ENCODE results near the gene CARM1. TPM values are rescaled to one million over a fixed set of nuclear protein-coding genes. Genes with fewer than 3 reads are reported as not detected.
"Not testable (repeated sequence)": the region's sequence is repeated elsewhere in the genome, so short reads cannot be mapped to it uniquely, and the experiment has no call there.

CARM1 gene
- polyA plus RNA-seq, 2 of the 4 experiments (the other 2 are of a cell fraction): 15.2 to 32.2 TPM

- not testable (repeated sequence) for ATAC-seq
Observed at GRCh38 chr19:10943412-10943811, 72.1 kb downstream of the CARM1 start.

GRCh38 chr19:10945264-10945663 lies 73.9 kb downstream of the CARM1 start:
- Histone ChIP-seq H3K4me3 (no peak overlapping the region), H3K27ac (no peak overlapping the region), H3K4me1 (peaks cover 18% of the 10 kb centered on the region), H3K9me3 (no peaks in the 10 kb centered on the region), H3K4me2 (no peak overlapping the region)
- TF ChIP-seq HMGXB4 (CRISPR knock-in tag; IDR thresholded peaks at IDR 0.05; ENCODE audit: borderline replicate concordance) (no peak), PBX3 (IDR thresholded peaks at IDR 0.05) (no peak), RAD21 (conservative IDR thresholded peaks at IDR 0.05 in 1 of 2, IDR thresholded peaks at IDR 0.05 in 1 of 2) (no peak), REST (IDR thresholded peaks at IDR 0.05) (no peak), NPAS2 (CRISPR knock-in tag; IDR thresholded peaks at IDR 0.05; ENCODE audit: borderline replicate concordance) (no peak)
- DNase-seq (ENCODE audit: low read depth in 1 of 2, low spot score in 1 of 2): no peak
- no peak for FAIRE-seq
- ATAC-seq: no peak
- CTCF ChIA-PET: interaction anchor here (0.6 to 1.6 kb wide), 6 partner anchors 9 to 181 kb away, joined by 3 to 7 read pairs (median 3); no protein-coding TSS in a partner anchor
- POLR2A ChIA-PET: interaction anchor here (0.6 kb wide), 1 partner anchor 10 kb away, joined by 4 read pairs; no protein-coding TSS in a partner anchor
- WGBS (ENCODE audit: missing lambda C conversion rate): 96% methylated on average over 4 of the region's 4 CpGs

More at GRCh38 chr19:10943412-10943811, 72.1 kb downstream of the CARM1 start:
- H3K9me3 ChIP-seq; H3K4me3 ChIP-seq; DNase-seq (ENCODE audit: low read depth in 1 of 2, low spot score in 1 of 2); H3K4me2 ChIP-seq; H3K27ac ChIP-seq; FAIRE-seq; POLR2A ChIA-PET: not testable (repeated sequence)
- H3K4me1 ChIP-seq: peaks cover 37% of the 10 kb centered on the region
- 0 out of 2 replicates have a peak, but pooled peaks have one; percentile 15 for TF ChIP-seq ZC3H11A (IDR thresholded peaks at IDR 0.05)
- 64% methylated on average over 4 of the region's 4 CpGs for WGBS (ENCODE audit: missing lambda C conversion rate)
- CTCF ChIA-PET: interaction anchor here (0.6 to 2.0 kb wide), 5 partner anchors 11 to 97 kb away, joined by 3 to 4 read pairs (median 3); no protein-coding TSS in a partner anchor

GRCh38 chr19:10946958-10947657 lies 75.8 kb downstream of the CARM1 start:
- peak; percentile 46; the same call in 1 of the 2 replicates for TF ChIP-seq GATA3 (IDR thresholded peaks at IDR 0.05; ENCODE audit: borderline replicate concordance)
- TF ChIP-seq FOXS1 (CRISPR knock-in tag; IDR thresholded peaks at IDR 0.05): no peak
- no peak for TF ChIP-seq ZSCAN20 (CRISPR knock-in tag; IDR thresholded peaks at IDR 0.05)
- peak in 1 of 2 experiments; percentile 69; a peak in 1 of 4 replicates for TF ChIP-seq CEBPB (IDR thresholded peaks at IDR 0.05)
- TF ChIP-seq HMGXB4 (CRISPR knock-in tag; IDR thresholded peaks at IDR 0.05; ENCODE audit: borderline replicate concordance): no peak
- H3K27ac ChIP-seq: peak overlapping the region; percentile 36 to 76; a peak in 4 of 6 replicates
- ChIA-PET CTCF (no interaction called here), POLR2A (no interaction called here)
- peaks cover 14% of the 10 kb centered on the region; the same call in 2 of the 3 replicates for H3K4me1 ChIP-seq
- 33% methylated on average over 5 of the region's 6 CpGs for WGBS (ENCODE audit: missing lambda C conversion rate)
- FAIRE-seq: no peak
- peak overlapping the region; percentile 4; the same call in 1 of the 3 replicates for H3K4me2 ChIP-seq
- DNase-seq (ENCODE audit: low read depth in 1 of 2, low spot score in 1 of 2): peak in 1 of 2 experiments; percentile 32
- no peak overlapping the region for H3K4me3 ChIP-seq
- ATAC-seq: peak in 1 of 2 experiments; percentile 20; a peak in 3 of 6 replicates
- no peaks in the 10 kb centered on the region for H3K9me3 ChIP-seq

Data from A549 (cell line).